HG03521 (cell line): ENCODE results near the gene THOC1.

Experiments
- ATAC-seq: cut with Tn5 transposase; IDR thresholded peaks from one replicate; pipeline ENCODE4 v1.9.1; 2021; ENCODE audit warnings: mild to moderate bottlenecking, moderate library complexity; ENCODE audit not compliant: unreplicated experiment

The THOC1 gene

DNA sequence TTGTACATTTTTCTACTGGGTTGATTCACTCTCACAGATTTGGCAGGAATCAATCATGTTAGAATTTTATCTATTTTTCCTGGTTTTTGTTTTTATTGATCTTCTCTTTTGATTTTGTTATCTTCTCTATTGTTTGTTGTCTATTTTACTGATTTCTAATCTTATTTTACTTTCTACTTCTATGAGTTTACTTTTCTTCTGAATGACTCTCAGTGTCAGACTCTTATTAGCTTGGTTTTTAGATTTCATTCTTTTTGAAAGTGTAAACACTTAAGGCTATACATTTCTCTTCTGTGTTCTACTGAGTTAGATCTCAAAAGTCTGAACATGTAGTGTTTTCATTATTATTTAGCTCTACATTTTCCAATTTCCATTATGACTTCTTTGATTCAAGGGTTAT is 47.1 kb downstream of the THOC1 start:
- no peak for ATAC-seq

DNA sequence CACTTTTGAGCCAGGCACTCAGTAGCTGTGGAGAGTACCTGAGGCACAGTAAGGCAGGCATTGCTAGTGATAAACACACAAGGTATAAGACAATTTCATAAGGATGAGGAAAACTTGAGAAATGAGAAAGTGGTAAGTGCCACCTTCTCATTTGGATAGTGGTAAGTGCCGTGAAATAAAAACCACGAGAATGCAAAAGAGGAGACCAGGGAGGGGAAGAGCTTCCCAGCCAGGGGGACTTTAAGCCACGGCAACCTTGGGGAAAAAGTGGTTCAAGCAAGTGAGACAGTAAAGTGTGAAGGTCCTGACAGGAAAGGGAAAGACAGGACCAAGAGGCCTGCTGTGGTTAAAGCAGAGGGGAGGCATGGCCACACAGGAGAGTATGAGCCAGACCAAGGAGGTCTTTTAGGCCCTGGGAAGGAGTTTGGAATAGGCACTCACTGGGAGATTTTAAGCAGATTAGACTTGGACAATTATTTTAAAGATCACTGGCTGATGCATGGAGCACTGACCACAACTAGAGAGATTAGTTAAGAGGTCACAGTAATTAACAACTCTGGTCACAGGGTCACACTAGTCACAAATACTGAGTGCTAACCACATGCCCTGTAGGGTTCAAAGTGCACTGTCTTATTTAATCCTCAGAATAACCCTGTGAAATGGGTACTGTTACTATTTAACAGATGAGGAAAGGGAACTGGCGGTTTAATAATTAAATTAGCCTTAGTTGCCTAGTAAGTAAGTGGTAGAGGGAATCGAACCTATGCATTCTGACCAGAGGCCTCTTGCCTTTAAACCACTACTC is 50.1 kb downstream of the THOC1 start:
- no peak for ATAC-seq

DNA sequence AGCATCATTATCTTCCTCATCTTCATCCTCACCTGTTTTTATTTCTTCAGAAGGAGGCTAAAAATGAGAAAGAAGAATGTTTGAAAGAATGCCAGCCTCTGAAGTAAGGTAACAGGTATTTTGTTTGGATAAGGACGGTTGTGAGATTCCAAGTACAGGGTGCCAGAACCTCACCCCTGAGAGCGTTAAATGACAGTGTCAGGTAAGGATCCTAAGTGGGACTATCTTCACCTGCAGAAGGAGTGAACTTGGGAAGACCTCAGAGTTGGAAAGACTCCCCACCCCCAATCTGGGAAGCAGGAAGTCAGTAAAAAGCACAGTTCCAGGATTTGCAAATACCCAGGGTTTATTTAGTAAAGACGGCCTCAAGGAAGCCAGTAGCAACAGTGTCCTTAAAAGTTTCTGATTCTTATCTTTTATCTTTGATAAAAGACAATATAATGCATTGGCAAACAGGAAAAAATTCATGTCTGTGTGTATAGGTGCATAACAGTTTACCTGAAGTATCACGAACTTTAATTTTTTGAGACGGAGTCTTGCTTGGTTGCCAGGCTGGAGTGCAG is 52.3 kb downstream of the THOC1 start:
- ATAC-seq: no peak

DNA sequence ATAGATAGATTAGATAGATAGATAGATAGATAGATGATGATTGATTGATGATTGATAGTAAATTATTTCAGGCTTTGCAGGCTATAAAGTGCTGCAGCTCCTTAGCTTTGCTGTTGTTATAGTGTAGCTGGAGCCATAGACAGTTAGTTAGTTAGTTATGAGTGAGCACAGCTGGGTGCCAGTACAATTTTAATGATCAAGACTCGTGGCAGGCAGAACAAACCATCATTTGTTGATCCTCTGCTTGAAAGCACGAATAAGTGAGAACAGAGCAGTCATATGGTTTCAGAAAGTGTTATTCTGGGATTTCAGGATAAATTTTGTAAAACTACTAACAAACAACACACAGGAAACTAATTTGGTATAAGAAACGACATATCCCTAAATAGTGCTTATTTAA is 53.9 kb downstream of the THOC1 start:
- no peak for ATAC-seq

DNA sequence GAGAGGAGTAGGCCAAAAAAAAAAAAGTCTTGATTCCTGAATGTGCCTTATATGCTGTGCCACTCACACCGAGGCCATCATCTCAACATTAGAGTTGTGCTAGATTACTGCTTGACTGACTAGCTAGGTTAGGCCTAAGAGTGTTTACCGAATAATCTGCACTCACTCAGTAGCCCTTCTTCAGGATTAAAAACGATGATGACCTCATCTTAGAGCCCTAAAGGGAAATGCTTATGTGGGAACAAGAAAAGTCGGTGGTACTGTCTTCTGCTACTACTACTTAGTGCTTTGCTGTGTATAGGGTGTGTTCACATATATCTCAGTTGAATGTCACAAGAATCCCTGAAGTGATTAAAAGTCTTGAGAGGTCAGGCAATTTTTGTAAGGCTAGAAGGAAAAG is 54.3 kb downstream of the THOC1 start:
- no peak for ATAC-seq

DNA sequence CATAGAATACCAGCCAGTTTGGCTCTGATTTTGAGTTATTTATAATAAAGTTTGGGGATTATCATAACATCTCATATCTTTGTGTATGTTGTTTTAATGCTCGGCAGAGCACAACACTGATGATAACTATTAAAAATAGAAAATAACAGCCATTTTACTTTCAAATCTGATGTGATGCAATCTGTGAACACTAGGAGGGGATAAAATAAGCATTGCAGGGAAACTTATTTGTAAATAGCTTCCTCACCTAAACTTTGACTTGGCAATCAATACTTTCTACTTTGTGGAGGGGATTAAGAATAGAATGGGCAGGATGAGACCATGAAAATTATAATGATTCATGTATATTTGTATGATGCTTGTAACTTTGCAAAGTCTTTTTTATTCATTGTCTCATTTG is 55.1 kb downstream of the THOC1 start:
- no peak for ATAC-seq

DNA sequence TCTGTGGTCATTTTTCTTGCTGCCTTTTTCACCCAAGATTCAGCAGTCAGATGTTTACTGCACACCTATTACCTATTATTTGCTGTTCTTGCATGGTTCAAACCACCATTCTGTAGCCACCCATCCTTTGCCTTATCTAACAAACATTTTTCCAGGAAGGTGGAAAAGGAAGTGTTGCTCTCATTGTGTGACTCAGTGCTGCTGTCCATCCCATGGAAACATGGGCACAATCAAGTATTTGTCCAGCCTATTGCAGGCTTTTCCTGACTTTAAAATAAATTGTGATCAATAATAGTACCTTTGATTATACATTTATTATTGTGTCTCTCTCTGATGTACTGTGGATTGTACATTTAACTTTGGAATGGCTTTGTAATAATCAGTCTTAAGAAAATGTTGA is 56.3 kb downstream of the THOC1 start:
- no peak for ATAC-seq

DNA sequence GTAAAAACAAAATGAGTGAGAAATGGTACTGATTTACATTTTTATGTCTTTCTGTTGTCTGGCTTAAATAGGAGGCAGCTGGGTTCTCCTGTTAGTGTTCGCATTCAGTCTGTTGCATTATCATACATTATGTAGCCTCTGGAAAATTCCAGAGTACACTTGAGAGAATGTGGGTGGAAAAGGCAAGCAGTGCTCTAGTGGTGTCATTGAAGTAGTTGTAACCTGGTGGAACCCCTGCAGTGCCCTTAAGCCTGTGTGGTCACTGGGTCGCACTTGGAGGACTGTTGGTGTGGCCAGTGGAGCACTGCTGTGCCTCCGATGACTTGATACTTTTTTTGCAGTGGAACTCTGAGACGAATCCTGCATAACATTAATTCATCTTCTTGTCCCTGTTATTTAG is 57.1 kb downstream of the THOC1 start:
- ATAC-seq: no peak

DNA sequence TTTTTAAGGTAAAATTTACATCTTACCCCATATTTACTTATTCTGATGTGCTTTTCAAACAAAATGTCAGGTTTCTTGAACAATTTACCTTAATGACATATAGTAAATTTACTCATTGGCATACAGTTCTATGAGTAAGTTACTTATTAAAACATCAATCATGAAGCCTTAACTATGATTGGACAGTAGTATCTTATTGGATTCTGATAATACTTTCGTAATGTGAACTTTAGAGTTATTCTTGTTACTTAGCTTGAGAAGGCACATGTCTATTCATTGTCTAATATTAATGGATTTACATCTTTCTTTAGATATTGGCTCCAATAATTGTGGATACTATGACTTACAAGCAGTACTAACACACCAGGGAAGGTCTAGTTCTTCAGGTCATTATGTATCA is 57.8 kb downstream of the THOC1 start:
- no peak for ATAC-seq

DNA sequence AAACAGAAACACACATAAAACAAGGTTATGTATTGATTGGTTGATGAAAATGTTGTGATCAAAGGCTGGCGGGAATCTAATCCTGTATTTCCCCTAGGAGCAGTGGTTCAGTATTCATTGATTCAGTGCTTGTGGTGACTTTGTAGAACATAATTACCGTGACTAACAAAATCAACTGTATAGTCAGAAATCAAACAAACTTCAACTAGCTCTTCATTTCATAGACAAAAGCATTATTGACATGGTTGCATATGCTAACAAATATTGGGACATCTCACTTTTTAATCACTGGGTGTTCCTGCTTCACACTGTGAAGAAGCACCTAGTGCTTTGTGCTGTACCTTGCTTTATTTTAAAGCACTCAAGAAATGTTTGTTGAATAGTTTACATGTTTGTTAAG is 68.1 kb downstream of the THOC1 start:
- no peak for ATAC-seq

DNA sequence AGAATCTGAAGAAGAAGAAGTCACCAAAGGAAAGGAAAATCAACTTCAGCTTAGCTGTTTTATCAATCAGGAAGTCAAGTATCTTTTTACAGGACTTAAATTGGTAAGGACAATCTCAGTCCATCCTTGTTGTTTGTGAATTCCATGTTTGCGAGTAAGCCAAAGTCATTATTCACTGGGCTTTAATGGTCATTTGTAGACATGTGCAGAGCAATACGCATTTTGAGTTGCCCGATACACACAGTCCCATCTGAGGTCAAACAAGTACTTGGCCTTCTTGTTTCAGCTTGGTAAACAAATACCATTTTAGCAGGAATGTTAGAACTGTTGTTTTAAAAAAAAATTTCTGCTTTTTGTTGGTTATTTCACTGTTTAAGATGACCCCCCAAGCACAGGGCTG is 68.6 kb downstream of the THOC1 start:
- no peak for ATAC-seq

DNA sequence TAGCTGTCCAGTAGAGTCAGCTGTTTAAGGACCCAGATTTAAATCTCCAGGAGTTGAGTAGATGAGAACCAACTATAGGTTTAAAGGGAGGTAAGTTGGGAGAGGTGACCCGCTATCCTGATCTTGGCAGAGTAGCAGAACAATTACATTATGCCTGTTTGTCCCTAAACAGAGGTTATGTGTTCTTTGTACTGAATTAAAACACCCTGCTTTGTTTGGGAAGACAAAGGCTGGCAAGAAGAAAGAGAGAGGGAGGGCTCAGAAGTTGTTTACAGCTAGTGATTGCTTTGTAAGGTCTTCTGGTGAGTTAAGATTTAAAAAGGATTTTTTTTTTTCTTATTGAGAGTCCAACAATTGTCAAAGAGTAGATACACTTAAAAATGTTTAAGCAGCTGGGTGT is 72.2 kb downstream of the THOC1 start:
- no peak for ATAC-seq

DNA sequence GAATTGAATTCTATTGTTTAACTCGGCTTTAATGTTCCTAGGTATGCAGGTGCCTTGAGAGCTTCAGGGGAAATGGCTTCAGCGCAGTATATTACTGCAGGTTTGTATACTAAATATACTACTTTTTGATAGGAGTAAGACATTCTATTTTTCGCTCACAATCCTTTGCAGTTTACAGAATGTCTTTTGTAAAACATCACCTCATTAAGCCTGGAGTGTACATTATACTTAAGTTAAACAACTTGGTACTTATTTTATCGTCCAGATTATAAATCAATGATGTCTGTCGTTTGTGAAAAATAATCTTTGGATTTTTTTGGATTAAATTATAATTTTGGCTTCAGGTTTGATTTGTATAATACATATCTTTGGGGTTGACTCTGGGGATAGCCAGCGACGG is 75.0 kb downstream of the THOC1 start:
- no peak for ATAC-seq

DNA sequence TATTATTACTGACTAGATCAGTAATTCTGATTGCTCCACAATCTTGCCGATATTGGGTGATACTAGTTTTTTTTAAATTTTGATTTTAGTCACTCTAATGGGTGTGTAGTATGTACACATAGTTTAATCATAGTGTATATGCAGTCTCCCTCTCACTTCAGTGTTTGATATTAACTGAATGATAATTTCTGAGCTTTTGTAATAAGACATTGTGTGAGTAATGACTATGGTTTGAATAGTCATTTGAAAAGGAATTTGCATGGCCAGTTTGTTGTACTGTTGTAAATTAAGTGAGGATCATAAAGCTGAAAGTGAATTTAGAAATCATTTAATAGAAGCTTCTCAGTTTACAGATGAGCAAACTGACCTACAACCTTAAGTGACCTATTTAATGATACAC is 76.1 kb downstream of the THOC1 start:
- no peak for ATAC-seq

DNA sequence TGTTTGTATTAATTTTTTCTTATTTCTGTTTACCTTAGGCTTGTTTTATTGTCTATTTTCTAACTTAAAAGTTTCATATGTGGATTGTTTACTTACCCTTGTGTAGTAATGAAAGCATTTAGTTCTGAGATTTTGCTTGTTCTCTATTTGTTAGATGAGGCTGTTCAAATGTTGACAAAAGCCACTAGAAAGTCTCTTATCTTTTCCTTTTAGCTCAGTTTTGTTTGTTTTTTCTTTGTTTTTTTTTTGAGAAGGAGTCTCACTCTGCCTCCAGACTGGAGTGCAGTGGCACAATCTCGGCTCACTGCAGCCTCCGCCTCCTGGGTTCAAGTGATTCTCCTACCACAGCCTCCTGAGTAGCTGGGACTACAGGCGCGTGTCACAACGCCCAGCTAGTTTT is 78.6 kb downstream of the THOC1 start:
- ATAC-seq: no peak

DNA sequence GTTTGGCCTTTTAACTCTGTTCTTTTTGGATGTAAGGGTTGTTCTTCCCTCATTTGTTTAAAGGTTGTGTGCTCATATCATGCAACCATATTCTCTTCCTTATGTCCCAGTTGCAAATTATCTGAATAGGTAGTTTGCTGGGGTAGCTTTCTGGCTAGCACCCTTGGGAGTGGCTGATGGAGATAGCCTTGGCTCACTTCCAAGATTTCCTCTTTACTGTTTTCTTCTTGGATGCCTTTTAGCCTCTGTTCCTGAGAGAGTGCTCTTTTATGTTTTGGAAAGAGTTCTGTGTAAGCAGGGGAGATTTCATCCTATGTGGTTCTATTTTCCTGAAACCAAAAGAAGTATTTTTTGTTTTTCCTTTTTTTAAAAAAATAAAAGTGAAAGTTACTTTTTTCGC is 84.1 kb downstream of the THOC1 start:
- no peak for ATAC-seq

DNA sequence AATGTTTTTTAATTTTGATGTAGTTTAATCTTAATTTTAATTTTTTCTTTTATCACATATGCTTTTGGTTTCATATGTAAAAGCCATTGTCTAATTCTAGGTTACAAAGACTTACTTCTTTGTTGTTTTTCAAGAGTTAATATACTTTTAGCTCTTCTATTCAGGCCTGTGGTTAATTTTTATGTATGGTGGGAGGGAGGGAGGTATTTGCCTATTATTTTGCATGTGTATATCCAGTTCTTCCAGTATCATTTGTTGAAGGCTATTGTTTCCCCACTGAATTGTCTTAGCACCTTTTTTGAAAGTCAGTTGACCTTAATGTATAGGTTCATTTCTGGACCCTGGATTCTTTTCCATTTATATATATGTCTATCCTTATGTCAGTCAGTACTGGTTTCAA is 86.1 kb downstream of the THOC1 start:
- no peak for ATAC-seq

DNA sequence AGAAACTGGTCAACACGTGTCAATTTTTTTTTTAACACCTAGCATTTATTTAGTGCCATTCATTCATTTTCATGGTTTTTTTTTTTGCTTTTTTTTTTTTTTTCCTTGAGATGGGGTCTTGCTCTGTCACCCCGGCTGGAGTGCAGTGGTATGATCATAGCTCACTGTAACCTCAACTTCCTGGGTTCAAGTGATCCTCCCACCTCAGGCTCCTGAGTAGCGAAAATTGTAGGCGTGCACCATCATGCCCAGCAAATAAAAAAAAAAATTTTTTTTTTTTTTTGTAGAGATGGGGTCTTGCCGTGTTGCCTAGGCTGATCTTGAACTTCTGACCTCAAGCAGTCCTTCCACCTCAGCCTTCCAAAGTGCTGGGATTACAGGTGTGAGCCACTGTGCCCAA is 88.3 kb downstream of the THOC1 start:
- no peak for ATAC-seq

DNA sequence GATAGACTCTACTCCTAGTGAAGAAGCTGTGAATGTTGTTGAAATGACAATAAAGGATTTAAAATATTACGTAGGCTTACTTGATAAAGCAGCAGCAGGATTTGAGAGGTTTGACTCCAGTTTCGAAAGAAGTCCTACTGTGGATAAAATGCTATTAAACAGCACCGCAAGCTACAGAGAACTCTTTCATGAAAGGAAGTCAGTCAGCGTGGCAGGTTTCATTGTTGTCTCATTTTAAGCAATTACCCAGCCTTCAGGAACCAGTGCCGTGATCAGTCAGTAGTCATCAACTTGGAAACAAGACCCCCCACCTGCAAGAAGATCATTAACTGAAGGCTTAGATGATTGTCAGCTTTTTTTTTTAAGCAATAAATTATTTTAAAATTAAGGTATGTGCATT is 95.5 kb downstream of the THOC1 start:
- ATAC-seq: no peak
